OCI-LY3 (cell line): ENCODE measurements around the gene HMGA1.

ENCODE experiments used
- EZH2phosphoT487 ChIP-seq: fragments of 200-600 bp; shearing (Covaris generic); IDR thresholded peaks from 2 replicates; pipeline ENCODE4 v1.6.1; 2018; ENCODE audit warnings: antibody characterized with exemption, mixed run types, low read depth
- TF ChIP-seq, protein P1 (sequence below): fragments of 200-600, 300-600 bp; sonication (generic); IDR thresholded peaks from 2 replicates; pipeline ENCODE4 v1.5.1; 2014; ENCODE audit warnings: antibody characterized with exemption, low read length, low read depth

GRCh38 chr6:34276191-34276590, 39.5 kb downstream of the HMGA1 start:
- TF ChIP-seq, protein P1, sequence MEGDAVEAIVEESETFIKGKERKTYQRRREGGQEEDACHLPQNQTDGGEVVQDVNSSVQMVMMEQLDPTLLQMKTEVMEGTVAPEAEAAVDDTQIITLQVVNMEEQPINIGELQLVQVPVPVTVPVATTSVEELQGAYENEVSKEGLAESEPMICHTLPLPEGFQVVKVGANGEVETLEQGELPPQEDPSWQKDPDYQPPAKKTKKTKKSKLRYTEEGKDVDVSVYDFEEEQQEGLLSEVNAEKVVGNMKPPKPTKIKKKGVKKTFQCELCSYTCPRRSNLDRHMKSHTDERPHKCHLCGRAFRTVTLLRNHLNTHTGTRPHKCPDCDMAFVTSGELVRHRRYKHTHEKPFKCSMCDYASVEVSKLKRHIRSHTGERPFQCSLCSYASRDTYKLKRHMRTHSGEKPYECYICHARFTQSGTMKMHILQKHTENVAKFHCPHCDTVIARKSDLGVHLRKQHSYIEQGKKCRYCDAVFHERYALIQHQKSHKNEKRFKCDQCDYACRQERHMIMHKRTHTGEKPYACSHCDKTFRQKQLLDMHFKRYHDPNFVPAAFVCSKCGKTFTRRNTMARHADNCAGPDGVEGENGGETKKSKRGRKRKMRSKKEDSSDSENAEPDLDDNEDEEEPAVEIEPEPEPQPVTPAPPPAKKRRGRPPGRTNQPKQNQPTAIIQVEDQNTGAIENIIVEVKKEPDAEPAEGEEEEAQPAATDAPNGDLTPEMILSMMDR, result no peak
- no peak for TF ChIP-seq EZH2phosphoT487
